Transverse colon (tissue), 3 donors: Measurements from ENCODE around the gene XCL1.
"Not testable (repeated sequence)": the region's sequence is repeated elsewhere in the genome, so short reads cannot be mapped to it uniquely, and the experiment has no call there.

ENCODE experiments used
- EP300 ChIP-seq: sonication (generic); formaldehyde crosslinking; IDR thresholded peaks from one replicate; pipeline ENCODE4 v1.6.1; 2017; ENCODE audit warnings: antibody characterized with exemption, low read depth
- TF ChIP-seq, protein P1 (sequence below), 5 experiments: fragments of 200-600 bp in 3 of 5; fragments of 450-650 bp in 2 of 5; sonication (generic) in 3 of 5; IDR thresholded peaks; 1 replicate in 2 of 5; 2 replicates in 3 of 5; pipeline ENCODE4 v1.5.1; 2016 to 2017; ENCODE audit warnings: antibody characterized with exemption in 5 of 5, inconsistent platforms in 3 of 5, mild to moderate bottlenecking in 2 of 5, moderate library complexity in 1 of 5

GRCh38 chr1:168542978-168543377, 33.4 kb upstream of the XCL1 start:
- not testable (repeated sequence) for TF ChIP-seq EP300
- TF ChIP-seq, protein P1, sequence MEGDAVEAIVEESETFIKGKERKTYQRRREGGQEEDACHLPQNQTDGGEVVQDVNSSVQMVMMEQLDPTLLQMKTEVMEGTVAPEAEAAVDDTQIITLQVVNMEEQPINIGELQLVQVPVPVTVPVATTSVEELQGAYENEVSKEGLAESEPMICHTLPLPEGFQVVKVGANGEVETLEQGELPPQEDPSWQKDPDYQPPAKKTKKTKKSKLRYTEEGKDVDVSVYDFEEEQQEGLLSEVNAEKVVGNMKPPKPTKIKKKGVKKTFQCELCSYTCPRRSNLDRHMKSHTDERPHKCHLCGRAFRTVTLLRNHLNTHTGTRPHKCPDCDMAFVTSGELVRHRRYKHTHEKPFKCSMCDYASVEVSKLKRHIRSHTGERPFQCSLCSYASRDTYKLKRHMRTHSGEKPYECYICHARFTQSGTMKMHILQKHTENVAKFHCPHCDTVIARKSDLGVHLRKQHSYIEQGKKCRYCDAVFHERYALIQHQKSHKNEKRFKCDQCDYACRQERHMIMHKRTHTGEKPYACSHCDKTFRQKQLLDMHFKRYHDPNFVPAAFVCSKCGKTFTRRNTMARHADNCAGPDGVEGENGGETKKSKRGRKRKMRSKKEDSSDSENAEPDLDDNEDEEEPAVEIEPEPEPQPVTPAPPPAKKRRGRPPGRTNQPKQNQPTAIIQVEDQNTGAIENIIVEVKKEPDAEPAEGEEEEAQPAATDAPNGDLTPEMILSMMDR (IDR thresholded peaks at IDR 0.05): not testable (repeated sequence)
